OCI-LY1 (cell line): Measurements from ENCODE around the gene ARID5B.

ENCODE experiments used
- EZH2 ChIP-seq: fragments of 200-600 bp; sonication (generic), shearing (Covaris generic); IDR thresholded peaks from 2 replicates; pipeline ENCODE4 v1.8.0; 2017; ENCODE audit warnings: borderline replicate concordance, mixed run types, mild to moderate bottlenecking, antibody characterized with exemption, low read length, moderate library complexity, mixed read lengths
- TF ChIP-seq, protein P1 (sequence below): fragments of 200-600 bp; sonication (generic), shearing (Covaris generic); IDR thresholded peaks from 2 replicates; pipeline ENCODE4 v1.5.1; 2017; ENCODE audit warnings: mild to moderate bottlenecking, antibody characterized with exemption, low read length, moderate library complexity, mixed read lengths

DNA sequence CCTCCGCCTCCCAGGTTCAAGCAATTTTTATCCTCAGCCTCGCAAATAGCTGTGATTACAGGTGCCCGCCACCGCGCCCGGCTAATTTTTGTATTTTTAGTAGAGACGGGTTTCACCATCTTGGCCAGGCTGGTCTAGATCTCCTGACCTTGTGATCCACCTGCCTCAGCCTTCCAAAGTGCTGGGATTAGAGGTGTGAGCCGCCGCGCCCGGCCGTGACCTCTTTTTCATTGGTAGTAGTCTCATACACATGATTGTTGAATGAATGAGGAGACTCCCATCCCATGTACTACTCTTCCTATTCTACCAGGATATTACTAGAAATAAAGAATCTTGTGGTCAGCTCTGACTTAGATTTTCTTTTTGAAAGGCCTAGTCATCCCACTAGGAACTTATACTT lies 56.8 kb downstream of the ARID5B start:
- TF ChIP-seq, protein P1, sequence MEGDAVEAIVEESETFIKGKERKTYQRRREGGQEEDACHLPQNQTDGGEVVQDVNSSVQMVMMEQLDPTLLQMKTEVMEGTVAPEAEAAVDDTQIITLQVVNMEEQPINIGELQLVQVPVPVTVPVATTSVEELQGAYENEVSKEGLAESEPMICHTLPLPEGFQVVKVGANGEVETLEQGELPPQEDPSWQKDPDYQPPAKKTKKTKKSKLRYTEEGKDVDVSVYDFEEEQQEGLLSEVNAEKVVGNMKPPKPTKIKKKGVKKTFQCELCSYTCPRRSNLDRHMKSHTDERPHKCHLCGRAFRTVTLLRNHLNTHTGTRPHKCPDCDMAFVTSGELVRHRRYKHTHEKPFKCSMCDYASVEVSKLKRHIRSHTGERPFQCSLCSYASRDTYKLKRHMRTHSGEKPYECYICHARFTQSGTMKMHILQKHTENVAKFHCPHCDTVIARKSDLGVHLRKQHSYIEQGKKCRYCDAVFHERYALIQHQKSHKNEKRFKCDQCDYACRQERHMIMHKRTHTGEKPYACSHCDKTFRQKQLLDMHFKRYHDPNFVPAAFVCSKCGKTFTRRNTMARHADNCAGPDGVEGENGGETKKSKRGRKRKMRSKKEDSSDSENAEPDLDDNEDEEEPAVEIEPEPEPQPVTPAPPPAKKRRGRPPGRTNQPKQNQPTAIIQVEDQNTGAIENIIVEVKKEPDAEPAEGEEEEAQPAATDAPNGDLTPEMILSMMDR = no peak
- TF ChIP-seq EZH2 = no peak
